Right cardiac atrium (tissue), 5 donors: ENCODE measurements around the gene CHTOP. TPM values are rescaled to one million over a fixed set of nuclear protein-coding genes. Genes with fewer than 3 reads are reported as not detected.
"Not testable (repeated sequence)": the region's sequence is repeated elsewhere in the genome, so short reads cannot be mapped to it uniquely, and the experiment has no call there.

Source experiments
- ATAC-seq, 2 donors: fragments of 200-7000 bp; cut with Tn5 transposase; one replicate each; pipeline versions ENCODE4 v1.8.0 to v1.9.1; 2020; ENCODE audit warnings: moderate library complexity in 2 of 2, mild to moderate bottlenecking in 1 of 2
- DNase-seq, 3 donors: peaks; one replicate each; pipeline ENCODE4 v3.0.0-alpha.2; 2020
- H3K27ac ChIP-seq: one replicate; pipeline ENCODE4 v1.5.1; 2013; ENCODE audit warnings: mild to moderate bottlenecking, low read length, control low read depth, moderate library complexity
- H3K27me3 ChIP-seq: one replicate; pipeline ENCODE4 v1.6.1; 2013; ENCODE audit not compliant: control insufficient read depth, insufficient read depth
- H3K4me1 ChIP-seq: one replicate; pipeline ENCODE4 v1.6.1; 2013; ENCODE audit warnings: low read length; ENCODE audit not compliant: control insufficient read depth, insufficient read depth
- H3K4me3 ChIP-seq: one replicate; pipeline ENCODE4 v1.5.1; 2013; ENCODE audit warnings: low read length, control low read depth
- H3K9me3 ChIP-seq: one replicate; pipeline ENCODE4 v1.6.1; 2013; ENCODE audit warnings: low read length; ENCODE audit not compliant: control insufficient read depth
- WGBS: extraction: QIAGEN DNeasy Blood & Tissue Kit; methylation state at CpG from one replicate; pipeline ENCODE4 v1.1.7; 2013; 5-methylcytosine and 5-hydroxymethylcytosine counted together
- intact Hi-C, 4 donors: fragments of 100-400 bp; cut with DNase I; formaldehyde crosslinking; loops; one replicate each; pipeline versions ENCODE4 v1.11.0 to v1.14.0; 2022 to 2023
- polyA plus RNA-seq: library from polyadenylated mRNA; stranded (reverse); fragments of 200-250 nt; gene quantifications from one replicate; pipeline ENCODE4 v1.2.3, GENCODE V29; 2013
- total RNA-seq, 4 donors: library from RNA; stranded (reverse); fragmentation: NEBNext Ultra II Directional; extraction: Animal tissue kit (Norgen Biotek cat#: 25700); gene quantifications; one replicate each; pipeline ENCODE4 v1.2.1, GENCODE V29; 2021
- donor health status: healthy with polysubstance abuse.
- donor health status: DM: no; HTN: yes; CAD: no.
- donor health status: DM: no; HTN: no; CAD: no.
- donor health status: DM: no; HTN: yes; CAD: no; lungs with severe emphysema.
- donor health status: DM: yes; HTN: yes; CAD: no.

CHTOP gene
- total and polyA plus RNA-seq, 5 donors: 56.1 to 75.3 (median 65.0) TPM

DNA sequence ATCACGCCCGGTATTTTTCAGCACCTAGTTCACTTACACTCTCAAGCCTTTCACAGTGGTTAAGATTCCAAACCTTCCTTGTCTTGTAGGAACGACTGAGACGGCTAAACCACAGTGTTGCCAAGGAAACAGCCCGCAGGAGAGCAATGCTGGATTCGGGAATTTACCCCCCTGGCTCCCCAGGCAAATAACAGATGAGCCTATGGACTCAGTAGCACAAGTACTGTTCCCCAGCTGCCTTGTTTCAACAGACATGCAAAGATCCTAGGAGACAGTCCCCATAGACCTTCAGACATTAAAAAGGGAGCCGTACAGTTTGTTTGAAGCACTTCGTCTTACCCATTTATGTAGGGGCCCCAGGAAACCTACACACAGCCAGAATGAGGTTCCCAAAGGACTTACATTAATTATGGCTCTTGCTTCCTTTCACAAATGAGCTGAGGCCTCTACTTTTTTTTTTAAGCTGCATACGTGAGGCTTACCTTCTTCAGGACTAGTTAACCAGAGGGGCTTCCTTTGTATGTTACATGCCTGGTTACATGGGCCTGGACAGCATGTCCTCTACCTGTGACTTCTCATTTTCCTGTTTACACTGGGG is 27.3 kb downstream of the CHTOP start:
- ATAC-seq (no peak), DNase-seq (no peak)
- 63% methylated on average over 9 of the region's 9 CpGs for WGBS
- H3K4me1 ChIP-seq: no peaks in the 10 kb centered on the region
- H3K9me3 ChIP-seq: no peaks in the 10 kb centered on the region
- no peak overlapping the region for H3K27ac ChIP-seq
- intact Hi-C loops: no loop called here
- H3K4me3 ChIP-seq: no peak overlapping the region
- H3K27me3 ChIP-seq: no peaks in the 10 kb centered on the region

DNA sequence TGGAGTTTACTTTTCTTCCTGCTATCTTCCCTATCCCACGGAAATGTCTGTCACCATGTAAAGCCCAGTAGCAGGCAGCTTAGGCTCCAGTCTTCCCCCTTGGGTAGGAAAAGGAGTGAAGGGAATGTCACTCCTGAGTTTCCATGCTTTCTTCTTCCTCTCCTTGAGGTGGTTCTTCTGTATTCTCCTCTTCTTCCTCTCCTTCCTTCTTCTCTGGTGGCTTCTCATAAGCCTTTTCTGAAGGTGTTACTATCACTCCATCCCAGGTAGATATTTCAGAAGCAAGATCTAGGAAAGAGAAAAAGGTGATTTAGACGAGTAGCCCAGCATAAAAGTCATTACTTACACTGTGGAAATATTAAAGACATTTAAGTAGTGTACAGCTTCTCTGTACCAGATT is 28.4 kb downstream of the CHTOP start:
- no peak for ATAC-seq
- no peaks in the 10 kb centered on the region for H3K9me3 ChIP-seq
- no peak overlapping the region for H3K27ac ChIP-seq
- DNase-seq: no peak
- 44% methylated on average over 2 of the region's 2 CpGs for WGBS
- intact Hi-C loops: no loop called here
- H3K4me1 ChIP-seq: no peaks in the 10 kb centered on the region
- H3K27me3 ChIP-seq: no peaks in the 10 kb centered on the region
- no peak overlapping the region for H3K4me3 ChIP-seq

DNA sequence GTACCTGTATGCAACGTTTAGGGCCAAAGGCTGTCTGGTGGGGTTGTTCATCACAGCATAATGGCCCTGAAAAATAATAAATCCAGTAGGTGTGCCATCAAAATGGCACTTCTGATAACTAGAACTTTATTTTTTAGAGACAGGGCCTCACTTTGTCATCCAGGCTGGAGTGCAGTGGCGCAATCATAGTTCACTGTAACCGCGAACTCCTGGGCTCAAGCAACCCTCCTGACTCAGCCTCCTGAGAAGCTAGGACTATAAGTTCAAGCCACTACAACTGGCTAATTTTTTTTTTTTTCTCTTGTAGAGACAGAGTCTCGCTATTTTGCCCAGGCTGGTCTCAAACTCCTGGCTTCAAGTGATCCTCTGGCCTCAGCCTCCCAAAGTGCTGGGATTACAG is 29.3 kb downstream of the CHTOP start:
- ATAC-seq: no peak
- intact Hi-C loops: no loop called here

DNA sequence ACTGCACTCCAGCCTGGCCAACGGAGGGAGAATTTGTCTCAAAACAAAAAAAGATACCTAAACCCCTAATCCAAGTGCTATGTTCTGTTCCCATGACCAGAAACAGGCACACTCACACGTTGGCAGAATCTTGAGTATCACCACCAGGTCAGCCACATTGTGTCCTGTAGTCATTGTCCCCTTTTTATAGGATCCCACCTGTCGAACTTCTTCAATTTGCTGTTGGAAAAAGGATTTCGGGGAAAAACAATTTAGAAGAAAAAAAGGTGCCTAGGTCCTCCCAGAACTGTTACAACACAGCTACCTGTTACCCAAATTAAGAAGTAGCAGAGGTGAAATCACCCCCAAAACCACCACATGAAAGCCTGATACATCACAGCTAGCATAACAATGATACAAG is 33.6 kb downstream of the CHTOP start:
- intact Hi-C loops: no loop called here
- H3K27me3 ChIP-seq: no peaks in the 10 kb centered on the region
- ATAC-seq (no peak), DNase-seq (no peak)
- H3K27ac ChIP-seq: no peak overlapping the region
- no peaks in the 10 kb centered on the region for H3K4me1 ChIP-seq
- no peaks in the 10 kb centered on the region for H3K9me3 ChIP-seq
- 84% methylated on average over 4 of the region's 4 CpGs for WGBS
- no peak overlapping the region for H3K4me3 ChIP-seq

More for the DNA sequence above, 29.3 kb downstream of the CHTOP start:
- no peaks in the 10 kb centered on the region for H3K9me3 ChIP-seq
- no peaks in the 10 kb centered on the region for H3K4me1 ChIP-seq
- H3K27me3 ChIP-seq: no peaks in the 10 kb centered on the region
- DNase-seq: no peak
- no peak overlapping the region for H3K4me3 ChIP-seq
- WGBS: 85% methylated on average over 5 of the region's 5 CpGs
- H3K27ac ChIP-seq: no peak overlapping the region

- WGBS: 95% methylated on average over 8 of the region's 8 CpGs
- DNase-seq, H3K9me3 ChIP-seq, H3K4me1 ChIP-seq, H3K27me3 ChIP-seq, H3K4me3 ChIP-seq, H3K27ac ChIP-seq, ATAC-seq, intact Hi-C loops: not testable (repeated sequence)
Measured at GRCh38 chr1:153668672-153669071, 34.8 kb downstream of the CHTOP start.

GRCh38 chr1:153669606-153670005 is 35.7 kb downstream of the CHTOP start:
- Histone ChIP-seq H3K4me1 (no peaks in the 10 kb centered on the region), H3K27ac (no peak overlapping the region), H3K4me3 (peak overlapping the region; percentile 97), H3K9me3 (no peaks in the 10 kb centered on the region), H3K27me3 (no peaks in the 10 kb centered on the region)
- DNase-seq (no peak), ATAC-seq (no peak)
- intact Hi-C loops: loop anchor here in 2 of 4 donors (10.0 kb wide), 1 partner anchor 315 kb away; the partner anchor contains the start of gene RAB13 (in 2 of the 2)
- 75% methylated on average over 6 of the region's 6 CpGs for WGBS

DNA sequence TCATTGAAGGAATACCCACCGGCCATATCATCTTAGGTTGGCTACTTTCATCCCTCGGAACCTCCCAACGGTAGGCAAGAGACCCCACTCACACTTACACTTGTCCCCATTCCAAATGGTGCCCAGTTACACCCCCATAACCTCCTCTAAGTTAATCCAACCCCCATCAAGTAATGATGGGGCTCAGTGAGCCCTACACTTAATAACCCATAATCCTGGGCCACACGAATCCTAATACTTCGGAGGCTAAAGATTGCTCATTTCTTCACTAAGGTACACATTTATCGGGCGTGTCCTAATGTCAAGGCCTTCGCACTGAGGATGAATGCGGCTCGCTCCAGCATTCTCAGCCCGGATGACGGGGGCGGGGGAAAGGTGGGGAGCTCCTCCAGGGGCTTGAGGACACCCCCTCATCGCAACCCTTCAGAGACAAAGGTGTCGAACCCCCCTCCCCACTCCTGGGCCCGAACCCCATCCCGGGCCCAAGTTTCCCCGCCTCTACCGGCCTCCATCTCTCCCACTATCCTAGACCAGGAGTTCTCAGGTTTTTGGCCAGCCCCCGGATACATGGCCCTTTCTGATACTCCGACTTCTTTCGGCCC is 36.5 kb downstream of the CHTOP start:
- Histone ChIP-seq H3K27me3 (no peaks in the 10 kb centered on the region), H3K4me3 (peak overlapping the region; percentile 97), H3K4me1 (no peaks in the 10 kb centered on the region), H3K27ac (peak overlapping the region; percentile 82), H3K9me3 (no peaks in the 10 kb centered on the region)
- ATAC-seq (peak; percentile 34 to 45), DNase-seq (peak in 1 of 3 donors; percentile 76)
- WGBS: 1% methylated on average over 22 of the region's 22 CpGs
- intact Hi-C loops: loop anchor here in 2 of 4 donors (10.0 kb wide), 1 partner anchor 314 kb away; the partner anchor contains the start of gene RAB13 (in 2 of the 2)

DNA sequence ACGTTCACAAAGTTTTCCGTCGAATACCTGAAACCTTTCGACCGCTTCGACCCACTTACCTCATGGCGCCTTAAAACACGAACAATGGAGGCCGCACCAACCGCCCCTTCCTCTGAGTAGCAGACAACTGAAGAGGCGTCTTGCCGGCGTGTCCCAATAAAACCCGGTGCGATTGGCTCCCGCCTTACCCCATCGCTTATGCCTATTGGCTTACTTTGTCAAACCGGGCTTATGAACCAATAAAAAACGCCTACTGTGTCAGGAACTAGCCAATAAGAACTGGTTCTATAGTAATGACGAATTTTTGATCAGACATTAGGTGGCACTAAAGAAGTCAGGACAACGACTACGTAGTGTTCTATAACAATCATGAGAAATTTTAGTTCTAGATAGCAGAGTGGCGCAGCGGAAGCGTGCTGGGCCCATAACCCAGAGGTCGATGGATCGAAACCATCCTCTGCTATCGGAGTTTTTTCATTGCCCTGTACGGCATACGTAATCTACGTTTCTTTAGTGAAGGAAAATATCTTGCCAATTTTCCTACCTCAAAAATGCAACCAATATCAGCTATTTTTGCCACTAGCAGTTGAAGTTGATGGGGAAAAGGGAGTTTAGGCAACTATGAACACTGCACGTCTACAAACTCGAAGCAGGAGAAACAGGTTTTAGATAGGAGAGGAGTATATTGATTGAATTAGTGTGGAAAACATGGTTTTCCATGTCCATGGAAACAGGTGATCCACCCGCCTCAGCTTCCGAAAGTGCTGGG is 37.2 kb downstream of the CHTOP start, which contains the start of gene ILF2:
TSS of gene ILF2 (minus strand) at position 135 of the 769 bp plus-strand sequence. CDS start at position 64, 71 bp downstream.
- ATAC-seq: peak; percentile 97

GRCh38 chr1:153671628-153672353 is 37.9 kb downstream of the CHTOP start:
- not testable (repeated sequence) for H3K9me3 ChIP-seq, H3K4me1 ChIP-seq, H3K27me3 ChIP-seq
- DNase-seq (peak; percentile 45 to 73 (median 69)), ATAC-seq (peak; percentile 8 to 20)
- Histone ChIP-seq H3K4me3 (peak overlapping the region; percentile 75), H3K27ac (peak overlapping the region; percentile 90)
- WGBS: 13% methylated on average over 28 of the region's 28 CpGs
- intact Hi-C loops: loop anchor here in 2 of 4 donors (10.0 kb wide), 1 partner anchor 313 kb away; the partner anchor contains the start of gene RAB13 (in 2 of the 2)

More for the DNA sequence above, 37.2 kb downstream of the CHTOP start, which contains the start of gene ILF2:
- under 1% methylated on average over 35 of the region's 35 CpGs for WGBS
- H3K4me3 ChIP-seq: peak within 1 kb of the TSS; percentile 97
- intact Hi-C loops: loop anchor here in 2 of 4 donors (10.0 kb wide), 1 partner anchor 314 kb away; the partner anchor contains the start of gene RAB13 (in 2 of the 2)
- no peaks in the 10 kb centered on the region for H3K27me3 ChIP-seq
- DNase-seq: peak; percentile 98 to 99 (median 99)
- no peaks in the 10 kb centered on the region for H3K4me1 ChIP-seq
- H3K27ac ChIP-seq: peak within 1 kb of the TSS; percentile 90
- no peaks in the 10 kb centered on the region for H3K9me3 ChIP-seq

DNA sequence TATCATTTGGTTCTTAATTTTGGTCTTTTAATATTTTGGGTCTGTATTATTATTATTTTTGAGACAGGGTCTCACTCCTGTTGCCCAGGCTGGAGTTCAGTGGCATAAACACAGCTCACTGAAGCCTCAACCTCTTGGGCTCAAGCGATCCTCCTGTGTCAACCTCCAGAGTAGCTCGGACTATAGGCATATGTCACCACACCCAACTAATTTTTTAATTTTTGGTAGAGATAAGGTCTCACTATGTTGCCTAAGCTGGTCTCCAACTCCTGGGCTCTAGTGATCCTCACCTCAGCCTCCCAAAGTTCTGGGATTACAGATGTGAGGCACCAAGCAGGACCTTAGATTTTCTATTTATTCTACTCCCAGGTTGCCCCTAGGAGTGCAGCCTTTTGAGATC is 39.6 kb downstream of the CHTOP start:
- no peak for ATAC-seq
- intact Hi-C loops: loop anchor here in 2 of 4 donors (10.0 kb wide), 1 partner anchor 311 kb away; the partner anchor contains the start of gene RAB13 (in 2 of the 2)
- 95% methylated on average over 2 of the region's 2 CpGs for WGBS

More for the DNA sequence above, 39.6 kb downstream of the CHTOP start:
- Histone ChIP-seq H3K4me3 (no peak overlapping the region), H3K27me3 (no peaks in the 10 kb centered on the region), H3K4me1 (no peaks in the 10 kb centered on the region), H3K9me3 (no peaks in the 10 kb centered on the region), H3K27ac (no peak overlapping the region)
- DNase-seq: no peak
